ENCODE results near the gene DND1.

DNA sequence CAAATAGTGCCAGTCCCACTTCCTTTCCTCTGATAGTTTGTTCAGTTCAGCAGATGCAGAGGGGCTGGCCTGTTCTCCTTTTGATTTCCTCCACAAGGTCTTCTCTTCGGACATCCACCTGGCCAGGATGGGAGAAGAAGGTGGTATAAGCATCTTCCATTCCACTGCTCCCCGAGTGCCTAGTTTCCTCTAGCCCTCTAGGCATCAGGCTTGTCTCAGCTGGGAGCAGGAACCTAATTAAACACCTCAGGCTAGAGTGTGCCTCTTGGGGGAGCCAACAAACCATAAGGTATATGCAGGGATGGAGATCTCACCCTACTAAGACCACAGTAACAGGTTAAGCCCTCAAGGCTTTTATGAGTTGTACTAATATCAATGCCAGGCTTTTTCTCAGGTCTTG lies 835 bp upstream of the DND1 start:
- TF ChIP-seq, protein P1, sequence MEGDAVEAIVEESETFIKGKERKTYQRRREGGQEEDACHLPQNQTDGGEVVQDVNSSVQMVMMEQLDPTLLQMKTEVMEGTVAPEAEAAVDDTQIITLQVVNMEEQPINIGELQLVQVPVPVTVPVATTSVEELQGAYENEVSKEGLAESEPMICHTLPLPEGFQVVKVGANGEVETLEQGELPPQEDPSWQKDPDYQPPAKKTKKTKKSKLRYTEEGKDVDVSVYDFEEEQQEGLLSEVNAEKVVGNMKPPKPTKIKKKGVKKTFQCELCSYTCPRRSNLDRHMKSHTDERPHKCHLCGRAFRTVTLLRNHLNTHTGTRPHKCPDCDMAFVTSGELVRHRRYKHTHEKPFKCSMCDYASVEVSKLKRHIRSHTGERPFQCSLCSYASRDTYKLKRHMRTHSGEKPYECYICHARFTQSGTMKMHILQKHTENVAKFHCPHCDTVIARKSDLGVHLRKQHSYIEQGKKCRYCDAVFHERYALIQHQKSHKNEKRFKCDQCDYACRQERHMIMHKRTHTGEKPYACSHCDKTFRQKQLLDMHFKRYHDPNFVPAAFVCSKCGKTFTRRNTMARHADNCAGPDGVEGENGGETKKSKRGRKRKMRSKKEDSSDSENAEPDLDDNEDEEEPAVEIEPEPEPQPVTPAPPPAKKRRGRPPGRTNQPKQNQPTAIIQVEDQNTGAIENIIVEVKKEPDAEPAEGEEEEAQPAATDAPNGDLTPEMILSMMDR (IDR thresholded peaks at IDR 0.05) = no peak
- no peak for TF ChIP-seq POLR2A (IDR thresholded peaks at IDR 0.05)
